Prostate gland (tissue), 2 donors: Measurements from ENCODE around the gene TERB1.

ENCODE experiments used
- CTCF ChIP-seq, 4 experiments: fragments of 200-600 bp in 2 of 4; fragments of 450-650 bp in 2 of 4; sonication (generic) in 2 of 4; IDR thresholded peaks; 1 replicate in 3 of 4; 2 replicates in 1 of 4; pipeline ENCODE4 v1.5.1; 2016 to 2019; ENCODE audit warnings: antibody characterized with exemption in 4 of 4, mild to moderate bottlenecking in 2 of 4, moderate library complexity in 2 of 4
- POLR2A ChIP-seq: fragments of 450-650 bp; IDR thresholded peaks from one replicate; pipeline ENCODE4 v1.6.1; 2016; ENCODE audit warnings: antibody characterized with exemption, mild to moderate bottlenecking

- no peak for TF ChIP-seq POLR2A
- no peak for TF ChIP-seq CTCF (IDR thresholded peaks at IDR 0.05)
Observed at GRCh38 chr16:66844342-66845079, 43.1 kb upstream of the TERB1 start, which contains the start of gene CA7.
